ENCODE measurements around the gene VPS39. TPM values are rescaled to one million over a fixed set of nuclear protein-coding genes. Genes with fewer than 3 reads are reported as not detected.

VPS39 gene
- total RNA-seq, 1 experiment from 2014 or later, result 28.5 TPM

DNA sequence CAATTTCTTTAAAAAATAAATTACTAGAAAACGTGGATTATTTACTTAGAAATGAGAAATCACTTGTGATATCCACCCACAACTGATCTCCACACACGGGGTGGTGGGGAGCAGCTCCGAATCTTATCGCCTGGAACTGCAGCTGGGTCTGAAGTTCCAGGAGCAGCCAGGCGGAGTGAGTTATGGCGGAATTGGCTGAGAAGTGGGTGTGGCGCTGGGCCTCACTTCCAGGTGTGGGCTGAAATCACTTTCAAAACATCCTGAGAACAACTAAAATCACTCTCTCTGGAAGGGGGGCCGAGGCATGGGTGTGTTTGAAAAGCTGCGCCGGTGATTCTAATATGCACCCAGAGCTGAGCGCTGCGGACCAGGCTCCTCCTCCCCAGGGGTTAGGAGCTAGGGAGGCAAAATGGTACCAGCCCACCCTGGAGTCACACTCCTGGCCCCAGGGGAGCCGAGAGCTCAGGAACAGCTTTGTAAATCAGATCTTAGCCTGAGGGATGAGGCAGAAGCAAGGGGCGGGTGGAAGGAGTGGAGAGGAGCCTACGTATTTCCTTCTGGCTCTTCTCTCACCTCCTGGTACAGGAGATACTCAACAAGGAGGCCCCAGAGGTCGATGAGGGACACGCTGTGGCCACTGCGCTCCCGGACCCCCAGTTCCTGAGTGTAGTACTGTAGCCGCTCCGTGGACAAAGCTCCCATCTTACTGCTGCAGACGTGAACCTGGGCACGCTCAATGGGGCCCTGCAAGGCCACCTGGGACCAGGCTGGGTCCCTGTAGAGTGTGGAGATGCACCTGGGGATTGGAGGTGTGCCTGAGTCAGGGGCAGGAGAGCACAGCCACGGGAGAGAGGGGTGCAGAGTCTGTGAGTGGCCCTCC is 61.3 kb downstream of the VPS39 start:
- DNase-seq (no peak), ATAC-seq (no peak)
- Histone ChIP-seq H3K4me3 (ENCODE audit: low read length) (no peak overlapping the region), H3K9ac (ENCODE audit: low read length) (no peak overlapping the region), H2AFZ (ENCODE audit: low read length) (no peak overlapping the region), H3K9me3 (ENCODE audit: low read length) (no peaks in the 10 kb centered on the region), H3K27ac (ENCODE audit: low read length) (no peak overlapping the region), H3K79me2 (ENCODE audit: low read length) (no peaks in the 10 kb centered on the region), H4K20me1 (ENCODE audit: low read length) (no peaks in the 10 kb centered on the region), H3F3A (ENCODE audit: low read length, unreplicated experiment) (no peaks in the 10 kb centered on the region), H3K4me2 (ENCODE audit: low read length) (no peak overlapping the region), H3K27me3 (ENCODE audit: low read length) (no peaks in the 10 kb centered on the region), H3K36me3 (ENCODE audit: low read depth, low read length) (no peaks in the 10 kb centered on the region), H3K9me2 (replicated peaks; ENCODE audit: low read length) (no peaks in the 10 kb centered on the region), H3K4me1 (ENCODE audit: insufficient read depth, low read length) (no peaks in the 10 kb centered on the region)
- intact Hi-C loops (cut with micrococcal nuclease), result no loop called here
- no TSS peak for BruUV-seq (replicated peaks)
- ChIA-PET POLR2A (ENCODE audit: unreplicated experiment) (no interaction called here), CTCF (no interaction called here)
- TF ChIP-seq EZH2phosphoT487 (IDR thresholded peaks at IDR 0.05; ENCODE audit: borderline replicate concordance, low read length) (no peak), EZH2 (IDR thresholded peaks at IDR 0.05; ENCODE audit: low read length, unreplicated experiment) (no peak)
- TF ChIP-seq, protein P1, sequence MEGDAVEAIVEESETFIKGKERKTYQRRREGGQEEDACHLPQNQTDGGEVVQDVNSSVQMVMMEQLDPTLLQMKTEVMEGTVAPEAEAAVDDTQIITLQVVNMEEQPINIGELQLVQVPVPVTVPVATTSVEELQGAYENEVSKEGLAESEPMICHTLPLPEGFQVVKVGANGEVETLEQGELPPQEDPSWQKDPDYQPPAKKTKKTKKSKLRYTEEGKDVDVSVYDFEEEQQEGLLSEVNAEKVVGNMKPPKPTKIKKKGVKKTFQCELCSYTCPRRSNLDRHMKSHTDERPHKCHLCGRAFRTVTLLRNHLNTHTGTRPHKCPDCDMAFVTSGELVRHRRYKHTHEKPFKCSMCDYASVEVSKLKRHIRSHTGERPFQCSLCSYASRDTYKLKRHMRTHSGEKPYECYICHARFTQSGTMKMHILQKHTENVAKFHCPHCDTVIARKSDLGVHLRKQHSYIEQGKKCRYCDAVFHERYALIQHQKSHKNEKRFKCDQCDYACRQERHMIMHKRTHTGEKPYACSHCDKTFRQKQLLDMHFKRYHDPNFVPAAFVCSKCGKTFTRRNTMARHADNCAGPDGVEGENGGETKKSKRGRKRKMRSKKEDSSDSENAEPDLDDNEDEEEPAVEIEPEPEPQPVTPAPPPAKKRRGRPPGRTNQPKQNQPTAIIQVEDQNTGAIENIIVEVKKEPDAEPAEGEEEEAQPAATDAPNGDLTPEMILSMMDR (conservative IDR thresholded peaks at IDR 0.05; ENCODE audit: low read depth, low read length), result no peak

DNA sequence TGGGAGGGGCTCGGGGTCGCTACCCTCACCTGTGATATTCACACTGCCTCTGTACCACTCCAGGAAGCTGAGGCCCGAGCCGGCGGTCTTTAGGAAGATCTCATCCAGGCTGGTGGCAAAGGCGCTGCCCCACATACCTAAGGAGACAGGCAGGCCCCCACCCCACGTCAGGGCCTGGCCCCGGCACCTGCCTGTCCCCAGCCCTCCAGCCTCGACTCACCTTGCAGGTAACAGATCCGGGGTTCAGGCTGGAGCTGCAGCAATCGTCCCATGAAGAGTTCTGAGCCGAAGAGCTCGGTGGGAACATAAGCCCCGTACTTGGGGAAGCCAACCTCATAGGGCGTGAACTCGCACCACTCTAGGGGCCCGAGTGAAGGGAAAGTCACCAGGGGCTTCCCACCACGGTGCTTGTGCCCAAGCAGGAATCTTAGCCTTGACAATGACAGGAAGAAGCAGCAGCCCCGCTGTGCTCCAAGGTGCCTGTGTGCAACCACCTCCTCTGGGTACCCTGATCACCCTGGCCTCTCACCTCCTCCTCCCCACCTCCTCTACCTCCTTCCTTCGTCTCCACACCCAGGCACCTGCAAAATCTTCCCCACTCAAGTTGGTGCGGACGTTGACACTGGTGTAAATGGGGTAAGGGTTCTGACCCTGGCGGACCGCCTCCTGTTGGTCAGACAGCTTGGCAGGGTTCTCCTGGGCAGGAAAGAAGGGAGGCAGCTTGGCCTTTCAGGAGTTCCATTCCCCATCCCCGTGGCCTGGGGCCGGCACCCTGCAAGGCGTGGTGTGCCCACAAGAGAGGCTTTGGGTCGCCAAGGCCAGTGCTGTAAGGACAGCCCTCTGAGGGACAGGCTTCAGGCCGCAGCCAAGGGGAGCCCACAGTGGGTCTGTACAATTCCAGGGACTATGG is 62.3 kb downstream of the VPS39 start:
- H3K4me2 ChIP-seq (ENCODE audit: low read length), result no peak overlapping the region
- no peaks in the 10 kb centered on the region for H3K9me2 ChIP-seq (replicated peaks; ENCODE audit: low read length)
- no peak overlapping the region for H3K4me3 ChIP-seq (ENCODE audit: low read length)
- ATAC-seq (no peak), DNase-seq (no peak)
- no peaks in the 10 kb centered on the region for H3K9me3 ChIP-seq (ENCODE audit: low read length)
- BruUV-seq (replicated peaks), result no TSS peak
- H4K20me1 ChIP-seq (ENCODE audit: low read length), result no peaks in the 10 kb centered on the region
- H3F3A ChIP-seq (ENCODE audit: low read length, unreplicated experiment), result no peaks in the 10 kb centered on the region
- CTCF ChIA-PET, result no interaction called here
- intact Hi-C loops (cut with micrococcal nuclease), result no loop called here
- H3K79me2 ChIP-seq (ENCODE audit: low read length), result no peaks in the 10 kb centered on the region
- no peaks in the 10 kb centered on the region for H3K4me1 ChIP-seq (ENCODE audit: insufficient read depth, low read length)
- POLR2A ChIA-PET (ENCODE audit: unreplicated experiment), result no interaction called here
- TF ChIP-seq EZH2phosphoT487 (IDR thresholded peaks at IDR 0.05; ENCODE audit: borderline replicate concordance, low read length) (no peak), EZH2 (IDR thresholded peaks at IDR 0.05; ENCODE audit: low read length, unreplicated experiment) (no peak)
- TF ChIP-seq, protein P1 (conservative IDR thresholded peaks at IDR 0.05; ENCODE audit: low read depth, low read length), result no peak
- H2AFZ ChIP-seq (ENCODE audit: low read length), result no peak overlapping the region
- no peaks in the 10 kb centered on the region for H3K27me3 ChIP-seq (ENCODE audit: low read length)
- no peak overlapping the region for H3K27ac ChIP-seq (ENCODE audit: low read length)
- no peaks in the 10 kb centered on the region for H3K36me3 ChIP-seq (ENCODE audit: low read depth, low read length)
- H3K9ac ChIP-seq (ENCODE audit: low read length), result no peak overlapping the region

Measured in PC-3 (cell line).